Adrenal gland (tissue), 5 donors: Measurements from ENCODE around the gene CARD10.

Experiments used
- POLR2A ChIP-seq, 2 donors: fragments of 450-650 bp; IDR thresholded peaks; one replicate each; pipeline ENCODE4 v1.6.1; 2017; ENCODE audit warnings: antibody characterized with exemption in 2 of 2, mild to moderate bottlenecking in 2 of 2, moderate library complexity in 1 of 2
- TF ChIP-seq, protein P1 (sequence below), 6 experiments: fragments of 450-650 bp in 4 of 6; fragments of 200-600 bp in 2 of 6; sonication (generic) in 1 of 6; IDR thresholded peaks; 1 replicate in 5 of 6; 2 replicates in 1 of 6; pipeline versions ENCODE4 v1.5.1 to v1.8.0; 2016 to 2021; ENCODE audit warnings: antibody characterized with exemption in 6 of 6, mild to moderate bottlenecking in 2 of 6, moderate library complexity in 1 of 6
- donor health status: DM: no; HTN: no; CAD: no.

DNA sequence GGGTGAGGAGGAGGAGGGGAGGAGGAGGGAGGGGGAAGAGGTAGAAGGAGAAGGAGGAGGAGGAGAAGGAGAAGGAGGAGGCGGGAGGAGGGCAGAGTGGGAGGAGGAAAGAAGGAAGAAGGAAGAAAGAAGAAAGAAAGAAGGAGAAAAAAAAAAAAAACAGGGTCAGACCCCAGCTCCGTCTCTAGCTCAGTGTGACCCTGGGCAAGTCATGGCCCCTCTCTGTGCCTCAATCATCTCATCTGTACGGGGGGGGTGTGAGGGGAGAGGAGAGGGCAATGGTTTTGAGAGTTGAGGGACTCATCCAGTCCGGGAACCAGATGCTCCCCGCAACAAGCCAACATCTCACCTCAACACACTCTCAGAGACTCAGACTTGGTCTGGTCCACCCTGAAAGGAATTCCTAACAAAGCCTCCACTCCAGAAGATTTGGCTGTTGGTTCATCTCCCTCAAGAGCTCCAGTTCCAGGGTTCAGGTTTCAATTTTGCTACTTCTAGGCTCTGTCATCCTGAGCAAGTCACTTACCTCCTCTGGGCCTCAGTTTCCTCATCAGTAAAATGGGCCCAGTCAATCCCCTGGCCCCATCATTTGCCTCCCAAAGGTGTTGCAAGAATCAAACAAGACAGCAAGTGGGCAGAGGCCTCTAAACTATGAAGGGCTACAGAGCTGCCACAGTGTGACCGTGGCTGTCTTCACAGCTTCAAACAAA is 7.7 kb downstream of the CARD10 start:
- TF ChIP-seq, protein P1, sequence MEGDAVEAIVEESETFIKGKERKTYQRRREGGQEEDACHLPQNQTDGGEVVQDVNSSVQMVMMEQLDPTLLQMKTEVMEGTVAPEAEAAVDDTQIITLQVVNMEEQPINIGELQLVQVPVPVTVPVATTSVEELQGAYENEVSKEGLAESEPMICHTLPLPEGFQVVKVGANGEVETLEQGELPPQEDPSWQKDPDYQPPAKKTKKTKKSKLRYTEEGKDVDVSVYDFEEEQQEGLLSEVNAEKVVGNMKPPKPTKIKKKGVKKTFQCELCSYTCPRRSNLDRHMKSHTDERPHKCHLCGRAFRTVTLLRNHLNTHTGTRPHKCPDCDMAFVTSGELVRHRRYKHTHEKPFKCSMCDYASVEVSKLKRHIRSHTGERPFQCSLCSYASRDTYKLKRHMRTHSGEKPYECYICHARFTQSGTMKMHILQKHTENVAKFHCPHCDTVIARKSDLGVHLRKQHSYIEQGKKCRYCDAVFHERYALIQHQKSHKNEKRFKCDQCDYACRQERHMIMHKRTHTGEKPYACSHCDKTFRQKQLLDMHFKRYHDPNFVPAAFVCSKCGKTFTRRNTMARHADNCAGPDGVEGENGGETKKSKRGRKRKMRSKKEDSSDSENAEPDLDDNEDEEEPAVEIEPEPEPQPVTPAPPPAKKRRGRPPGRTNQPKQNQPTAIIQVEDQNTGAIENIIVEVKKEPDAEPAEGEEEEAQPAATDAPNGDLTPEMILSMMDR (IDR thresholded peaks at IDR 0.05) = no peak
- no peak for TF ChIP-seq POLR2A (IDR thresholded peaks at IDR 0.05)
